SU-DHL-6 (cell line): ENCODE results near the gene KCNJ15.

ENCODE experiments used
- EZH2phosphoT487 ChIP-seq: fragments of 200-600 bp; sonication (generic), shearing (Covaris generic); conservative IDR thresholded peaks from 2 replicates; pipeline ENCODE4 v1.6.1; 2018; ENCODE audit warnings: mild to moderate bottlenecking, antibody characterized with exemption, low read length, moderate library complexity, mixed read lengths
- TF ChIP-seq, protein P1 (sequence below): fragments of 200-600 bp; sonication (generic); IDR thresholded peaks from one replicate; pipeline ENCODE4 v1.5.1; 2017; ENCODE audit warnings: antibody characterized with exemption, mild to moderate bottlenecking, low read length, moderate library complexity; ENCODE audit not compliant: insufficient read depth, poor library complexity, severe bottlenecking

DNA sequence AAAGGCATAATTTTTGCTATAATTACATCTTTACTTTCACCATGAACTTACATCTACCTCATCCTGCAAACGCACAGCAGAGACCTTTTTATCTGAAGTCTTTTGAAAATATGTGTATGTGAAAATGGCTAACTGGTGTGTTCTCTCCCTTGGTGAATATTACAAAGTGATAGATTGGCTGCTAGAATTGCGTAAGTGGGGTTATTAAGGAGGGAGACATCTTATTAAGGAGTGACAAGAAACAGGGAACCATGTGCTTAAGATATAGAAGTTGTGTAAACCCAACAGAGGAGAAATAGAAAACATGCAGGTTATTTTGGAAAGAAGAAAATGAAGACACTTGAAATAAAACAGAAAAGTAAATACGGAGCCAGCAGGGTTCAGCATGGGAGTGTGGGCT lies 7.8 kb downstream of the KCNJ15 start:
- TF ChIP-seq, protein P1, sequence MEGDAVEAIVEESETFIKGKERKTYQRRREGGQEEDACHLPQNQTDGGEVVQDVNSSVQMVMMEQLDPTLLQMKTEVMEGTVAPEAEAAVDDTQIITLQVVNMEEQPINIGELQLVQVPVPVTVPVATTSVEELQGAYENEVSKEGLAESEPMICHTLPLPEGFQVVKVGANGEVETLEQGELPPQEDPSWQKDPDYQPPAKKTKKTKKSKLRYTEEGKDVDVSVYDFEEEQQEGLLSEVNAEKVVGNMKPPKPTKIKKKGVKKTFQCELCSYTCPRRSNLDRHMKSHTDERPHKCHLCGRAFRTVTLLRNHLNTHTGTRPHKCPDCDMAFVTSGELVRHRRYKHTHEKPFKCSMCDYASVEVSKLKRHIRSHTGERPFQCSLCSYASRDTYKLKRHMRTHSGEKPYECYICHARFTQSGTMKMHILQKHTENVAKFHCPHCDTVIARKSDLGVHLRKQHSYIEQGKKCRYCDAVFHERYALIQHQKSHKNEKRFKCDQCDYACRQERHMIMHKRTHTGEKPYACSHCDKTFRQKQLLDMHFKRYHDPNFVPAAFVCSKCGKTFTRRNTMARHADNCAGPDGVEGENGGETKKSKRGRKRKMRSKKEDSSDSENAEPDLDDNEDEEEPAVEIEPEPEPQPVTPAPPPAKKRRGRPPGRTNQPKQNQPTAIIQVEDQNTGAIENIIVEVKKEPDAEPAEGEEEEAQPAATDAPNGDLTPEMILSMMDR: no peak
- TF ChIP-seq EZH2phosphoT487: no peak
